ENCODE data around the gene MEIS2. TPM values are rescaled to one million over a fixed set of nuclear protein-coding genes. Genes with fewer than 3 reads are reported as not detected.

MEIS2 gene
- total RNA-seq, 6 experiments from 2014 or later: 31.8 to 48.0 (median 42.8) TPM

- peaks cover 52% of the 10 kb centered on the region for H3K4me1 Mint-ChIP-seq (ENCODE audit: low read depth)
Observed at GRCh38 chr15:37080261-37080921, 20.0 kb downstream of the MEIS2 start.

GRCh38 chr15:37079726-37080125 lies 20.6 kb downstream of the MEIS2 start:
- Mint-ChIP-seq H3K27ac (0 out of 2 replicates have a peak overlapping the region, but pooled peaks have one; percentile 8), H3K4me3 (no peak overlapping the region), H3K27me3 (ENCODE audit: insufficient read depth) (no peaks in the 10 kb centered on the region), H3K36me3 (ENCODE audit: low read depth) (peaks cover 46% of the 10 kb centered on the region), H3K4me1 (ENCODE audit: low read depth) (peaks cover 52% of the 10 kb centered on the region), H3K9me3 (no peaks in the 10 kb centered on the region)
- no peak for TF ChIP-seq CTCF (IDR thresholded peaks at IDR 0.05)
- DNase-seq: no peak

More at GRCh38 chr15:37080261-37080921, 20.0 kb downstream of the MEIS2 start:
- H3K27ac Mint-ChIP-seq: no peak overlapping the region
- H3K36me3 Mint-ChIP-seq (ENCODE audit: low read depth): peaks cover 50% of the 10 kb centered on the region
- DNase-seq: no peak
- H3K9me3 Mint-ChIP-seq: no peaks in the 10 kb centered on the region
- no peak for TF ChIP-seq CTCF (IDR thresholded peaks at IDR 0.05)
- no peak overlapping the region for H3K4me3 Mint-ChIP-seq
- H3K27me3 Mint-ChIP-seq (ENCODE audit: insufficient read depth): no peaks in the 10 kb centered on the region

- Mint-ChIP-seq H3K27ac (no peak overlapping the region), H3K4me1 (ENCODE audit: low read depth) (peaks cover 52% of the 10 kb centered on the region), H3K36me3 (ENCODE audit: low read depth) (peaks cover 47% of the 10 kb centered on the region), H3K27me3 (ENCODE audit: insufficient read depth) (no peaks in the 10 kb centered on the region), H3K4me3 (no peak overlapping the region), H3K9me3 (no peaks in the 10 kb centered on the region)
- no peak for DNase-seq
- no peak for TF ChIP-seq CTCF (IDR thresholded peaks at IDR 0.05)
Observed at GRCh38 chr15:37078566-37078965, 21.8 kb downstream of the MEIS2 start.

GRCh38 chr15:37077623-37078351 lies 22.6 kb downstream of the MEIS2 start:
- peaks cover 39% of the 10 kb centered on the region for H3K36me3 Mint-ChIP-seq (ENCODE audit: low read depth)
- TF ChIP-seq CTCF (IDR thresholded peaks at IDR 0.05): no peak
- no peak overlapping the region for H3K27ac Mint-ChIP-seq
- H3K9me3 Mint-ChIP-seq: no peaks in the 10 kb centered on the region
- no peak for DNase-seq
- H3K27me3 Mint-ChIP-seq (ENCODE audit: insufficient read depth): no peaks in the 10 kb centered on the region
- H3K4me1 Mint-ChIP-seq (ENCODE audit: low read depth): peaks cover 52% of the 10 kb centered on the region
- no peak overlapping the region for H3K4me3 Mint-ChIP-seq

GRCh38 chr15:37076543-37076942 lies 23.8 kb downstream of the MEIS2 start:
- Mint-ChIP-seq H3K4me3 (no peak overlapping the region), H3K27ac (peak overlapping the region; percentile 28; the same call in 1 of the 2 replicates), H3K4me1 (ENCODE audit: low read depth) (peaks cover 52% of the 10 kb centered on the region), H3K27me3 (ENCODE audit: insufficient read depth) (no peaks in the 10 kb centered on the region), H3K9me3 (no peaks in the 10 kb centered on the region), H3K36me3 (ENCODE audit: low read depth) (peaks cover 35% of the 10 kb centered on the region)
- no peak for TF ChIP-seq CTCF (IDR thresholded peaks at IDR 0.05)
- DNase-seq: peak; percentile 27

Data from HFFc6 (cell line).